ENCODE results near the gene GRK5.
A peak's percentile ranks its signal among the peaks of the same experiment; 100 is the strongest.

The GRK5 gene

GRCh38 chr10:119190954-119191785 lies 16.2 kb upstream of the GRK5 start:
- DNase-seq (ENCODE audit: insufficient read length, low spot score): no peak
- no peak for FAIRE-seq
- no peak for TF ChIP-seq TAF1 (IDR thresholded peaks at IDR 0.05; ENCODE audit: low read depth, low read length)

DNA sequence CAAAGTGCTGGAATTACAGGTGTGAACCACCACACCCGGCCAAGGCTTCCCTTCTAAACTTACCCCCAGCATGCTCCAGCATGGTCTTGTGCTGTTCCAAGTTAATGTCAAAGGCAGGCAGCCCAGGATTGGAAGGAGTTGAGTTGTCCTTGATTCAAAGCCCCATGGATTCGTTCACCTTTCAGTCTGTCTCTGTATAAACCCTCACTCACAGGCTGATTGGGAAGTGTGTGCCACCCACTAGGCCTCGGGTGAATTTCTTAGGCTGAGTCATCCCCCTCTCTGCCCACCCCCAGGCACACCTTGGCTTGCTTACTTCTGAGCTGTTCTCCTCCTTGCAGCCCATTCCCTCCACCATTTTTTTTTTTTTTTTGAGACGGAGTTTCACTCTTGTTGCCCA lies 15.5 kb upstream of the GRK5 start:
- DNase-seq (ENCODE audit: insufficient read length, low spot score) (no peak), FAIRE-seq (no peak)
- TF ChIP-seq POLR2AphosphoS5 (IDR thresholded peaks at IDR 0.05; ENCODE audit: low read depth, low read length) (no peak), PAX5 (IDR thresholded peaks at IDR 0.05; ENCODE audit: insufficient read depth, low read length, severe bottlenecking) (no peak), POLR2A (IDR thresholded peaks at IDR 0.05; ENCODE audit: low read depth, low read length) (no peak), TAF1 (IDR thresholded peaks at IDR 0.05; ENCODE audit: low read depth, low read length) (no peak)

DNA sequence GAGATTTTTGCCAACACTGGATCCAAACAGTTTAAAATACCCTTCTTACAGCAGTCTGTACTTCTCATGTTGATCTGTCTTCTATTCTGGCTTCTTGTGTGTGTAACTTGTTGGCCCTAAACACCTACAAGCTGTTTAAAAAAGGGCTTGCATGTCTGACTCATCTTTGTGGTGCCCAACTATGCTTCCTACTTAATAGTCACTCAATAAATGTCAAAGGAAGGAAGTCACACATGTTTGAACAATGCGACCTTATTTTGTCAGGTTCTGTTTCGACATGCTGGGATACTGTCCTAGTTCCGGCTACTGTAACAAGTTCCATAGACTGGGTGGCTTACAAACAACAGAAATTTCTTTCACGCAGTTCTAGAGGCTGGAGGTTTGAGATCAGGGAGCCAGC lies 9.4 kb upstream of the GRK5 start:
- TF ChIP-seq PAX5 (IDR thresholded peaks at IDR 0.05; ENCODE audit: insufficient read depth, low read length, severe bottlenecking) (no peak), SPI1 (IDR thresholded peaks at IDR 0.05; ENCODE audit: low read depth, low read length) (no peak), TAF1 (IDR thresholded peaks at IDR 0.05; ENCODE audit: low read depth, low read length) (no peak), POLR2AphosphoS5 (IDR thresholded peaks at IDR 0.05; ENCODE audit: low read depth, low read length) (no peak), POLR2A (IDR thresholded peaks at IDR 0.05; ENCODE audit: low read depth, low read length) (no peak), POU2F2 (IDR thresholded peaks at IDR 0.05; ENCODE audit: low read depth, low read length) (no peak)
- FAIRE-seq (no peak), DNase-seq (ENCODE audit: insufficient read length, low spot score) (no peak)

GRCh38 chr10:119198438-119198837 lies 8.9 kb upstream of the GRK5 start:
- DNase-seq (ENCODE audit: insufficient read length, low spot score) (no peak), FAIRE-seq (no peak)
- TF ChIP-seq TAF1 (IDR thresholded peaks at IDR 0.05; ENCODE audit: low read depth, low read length) (no peak), POU2F2 (IDR thresholded peaks at IDR 0.05; ENCODE audit: low read depth, low read length) (no peak), POLR2A (IDR thresholded peaks at IDR 0.05; ENCODE audit: low read depth, low read length) (no peak), POLR2AphosphoS5 (IDR thresholded peaks at IDR 0.05; ENCODE audit: low read depth, low read length) (no peak)

GRCh38 chr10:119199231-119199992 lies 8.0 kb upstream of the GRK5 start:
- TF ChIP-seq POLR2AphosphoS5 (IDR thresholded peaks at IDR 0.05; ENCODE audit: low read depth, low read length): no peak
- no peak for TF ChIP-seq POU2F2 (IDR thresholded peaks at IDR 0.05; ENCODE audit: low read depth, low read length)
- no peak for TF ChIP-seq POLR2A (IDR thresholded peaks at IDR 0.05; ENCODE audit: low read depth, low read length)
- TF ChIP-seq SPI1 (IDR thresholded peaks at IDR 0.05; ENCODE audit: low read depth, low read length): no peak
- TF ChIP-seq PAX5 (IDR thresholded peaks at IDR 0.05; ENCODE audit: insufficient read depth, low read length, severe bottlenecking): no peak
- TF ChIP-seq TAF1 (IDR thresholded peaks at IDR 0.05; ENCODE audit: low read depth, low read length): no peak
- FAIRE-seq (peak; percentile 38), DNase-seq (ENCODE audit: insufficient read length, low spot score) (no peak)

DNA sequence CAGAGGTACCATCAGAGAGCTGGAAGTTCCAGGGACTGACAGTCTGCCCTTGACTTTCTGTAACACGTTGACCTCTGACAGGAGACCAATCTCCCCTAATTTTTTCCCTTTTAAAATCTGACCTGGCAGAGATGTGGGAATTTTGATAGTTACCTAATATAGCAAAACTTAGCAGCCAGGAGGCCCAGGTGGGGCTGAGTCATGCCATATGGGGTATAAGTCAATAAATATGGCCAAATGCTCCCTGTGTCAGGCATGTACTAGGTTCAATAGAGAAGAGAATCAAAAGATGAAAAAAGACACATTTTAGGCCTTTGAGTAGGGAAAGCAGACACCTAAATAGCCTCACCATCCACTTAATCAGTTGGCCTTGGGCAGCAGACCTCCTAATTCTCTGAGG lies 6.1 kb upstream of the GRK5 start:
- TF ChIP-seq POLR2AphosphoS5 (IDR thresholded peaks at IDR 0.05; ENCODE audit: low read depth, low read length) (no peak), POU2F2 (IDR thresholded peaks at IDR 0.05; ENCODE audit: low read depth, low read length) (no peak)
- DNase-seq (ENCODE audit: insufficient read length, low spot score): no peak
- FAIRE-seq: no peak

DNA sequence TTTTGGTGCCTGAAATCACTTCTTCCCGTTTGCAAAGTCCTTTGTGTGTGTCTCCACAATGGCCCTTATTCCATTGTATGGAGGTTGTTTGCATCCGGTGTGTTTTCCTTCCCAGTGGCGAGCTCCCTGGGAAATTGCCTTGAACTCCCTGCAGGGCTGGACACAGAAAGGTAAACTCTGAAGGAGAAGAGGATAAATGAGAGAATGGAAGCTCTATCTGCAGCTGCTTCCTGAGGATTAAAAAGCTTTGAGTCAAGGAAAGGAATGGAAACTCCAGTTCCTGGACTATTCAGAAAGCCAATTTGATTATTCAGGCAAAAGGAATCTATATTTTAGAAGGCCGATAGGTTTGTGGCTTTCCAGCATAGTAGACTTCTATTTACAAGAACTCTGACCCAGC lies 4.4 kb upstream of the GRK5 start:
- TF ChIP-seq POU2F2 (IDR thresholded peaks at IDR 0.05; ENCODE audit: low read depth, low read length): no peak
- TF ChIP-seq PAX5 (IDR thresholded peaks at IDR 0.05; ENCODE audit: insufficient read depth, low read length, severe bottlenecking): no peak
- TF ChIP-seq SPI1 (IDR thresholded peaks at IDR 0.05; ENCODE audit: low read depth, low read length): no peak
- TF ChIP-seq TAF1 (IDR thresholded peaks at IDR 0.05; ENCODE audit: low read depth, low read length): no peak
- no peak for TF ChIP-seq POLR2AphosphoS5 (IDR thresholded peaks at IDR 0.05; ENCODE audit: low read depth, low read length)
- no peak for TF ChIP-seq POLR2A (IDR thresholded peaks at IDR 0.05; ENCODE audit: low read depth, low read length)
- FAIRE-seq (no peak), DNase-seq (ENCODE audit: insufficient read length, low spot score) (no peak)

- DNase-seq (ENCODE audit: insufficient read length, low spot score) (no peak), FAIRE-seq (peak; percentile 61)
- TF ChIP-seq SPI1 (IDR thresholded peaks at IDR 0.05; ENCODE audit: low read depth, low read length): no peak
- TF ChIP-seq POLR2AphosphoS5 (IDR thresholded peaks at IDR 0.05; ENCODE audit: low read depth, low read length): peak; percentile 58; the same call in 1 of the 2 replicates
- peak; percentile 27; the same call in 1 of the 2 replicates for TF ChIP-seq TAF1 (IDR thresholded peaks at IDR 0.05; ENCODE audit: low read depth, low read length)
- no peak for TF ChIP-seq PAX5 (IDR thresholded peaks at IDR 0.05; ENCODE audit: insufficient read depth, low read length, severe bottlenecking)
- TF ChIP-seq POLR2A (IDR thresholded peaks at IDR 0.05; ENCODE audit: low read depth, low read length): peak; percentile 42
- no peak for TF ChIP-seq POU2F2 (IDR thresholded peaks at IDR 0.05; ENCODE audit: low read depth, low read length)
Observed at GRCh38 chr10:119205894-119206602, 1.3 kb upstream of the GRK5 start.

- TF ChIP-seq SPI1 (IDR thresholded peaks at IDR 0.05; ENCODE audit: low read depth, low read length): no peak
- TF ChIP-seq POLR2A (IDR thresholded peaks at IDR 0.05; ENCODE audit: low read depth, low read length): no peak; the same call in 1 of the 2 replicates
- no peak; the same call in 1 of the 2 replicates for TF ChIP-seq POU2F2 (IDR thresholded peaks at IDR 0.05; ENCODE audit: low read depth, low read length)
- no peak for TF ChIP-seq TAF1 (IDR thresholded peaks at IDR 0.05; ENCODE audit: low read depth, low read length)
- TF ChIP-seq POLR2AphosphoS5 (IDR thresholded peaks at IDR 0.05; ENCODE audit: low read depth, low read length): no peak
- no peak for TF ChIP-seq PAX5 (IDR thresholded peaks at IDR 0.05; ENCODE audit: insufficient read depth, low read length, severe bottlenecking)
- FAIRE-seq: peak; percentile 85
- DNase-seq (ENCODE audit: insufficient read length, low spot score): peak; percentile 68
Observed at GRCh38 chr10:119206603-119207365, 587 bp upstream of the GRK5 start.
